ENCODE measurements around the gene IPPK.

GRCh38 chr9:92657296-92658094 is 12.4 kb downstream of the IPPK start:
- TF ChIP-seq, protein P1, sequence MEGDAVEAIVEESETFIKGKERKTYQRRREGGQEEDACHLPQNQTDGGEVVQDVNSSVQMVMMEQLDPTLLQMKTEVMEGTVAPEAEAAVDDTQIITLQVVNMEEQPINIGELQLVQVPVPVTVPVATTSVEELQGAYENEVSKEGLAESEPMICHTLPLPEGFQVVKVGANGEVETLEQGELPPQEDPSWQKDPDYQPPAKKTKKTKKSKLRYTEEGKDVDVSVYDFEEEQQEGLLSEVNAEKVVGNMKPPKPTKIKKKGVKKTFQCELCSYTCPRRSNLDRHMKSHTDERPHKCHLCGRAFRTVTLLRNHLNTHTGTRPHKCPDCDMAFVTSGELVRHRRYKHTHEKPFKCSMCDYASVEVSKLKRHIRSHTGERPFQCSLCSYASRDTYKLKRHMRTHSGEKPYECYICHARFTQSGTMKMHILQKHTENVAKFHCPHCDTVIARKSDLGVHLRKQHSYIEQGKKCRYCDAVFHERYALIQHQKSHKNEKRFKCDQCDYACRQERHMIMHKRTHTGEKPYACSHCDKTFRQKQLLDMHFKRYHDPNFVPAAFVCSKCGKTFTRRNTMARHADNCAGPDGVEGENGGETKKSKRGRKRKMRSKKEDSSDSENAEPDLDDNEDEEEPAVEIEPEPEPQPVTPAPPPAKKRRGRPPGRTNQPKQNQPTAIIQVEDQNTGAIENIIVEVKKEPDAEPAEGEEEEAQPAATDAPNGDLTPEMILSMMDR (IDR thresholded peaks at IDR 0.05), result no peak
- TF ChIP-seq, protein P2, sequence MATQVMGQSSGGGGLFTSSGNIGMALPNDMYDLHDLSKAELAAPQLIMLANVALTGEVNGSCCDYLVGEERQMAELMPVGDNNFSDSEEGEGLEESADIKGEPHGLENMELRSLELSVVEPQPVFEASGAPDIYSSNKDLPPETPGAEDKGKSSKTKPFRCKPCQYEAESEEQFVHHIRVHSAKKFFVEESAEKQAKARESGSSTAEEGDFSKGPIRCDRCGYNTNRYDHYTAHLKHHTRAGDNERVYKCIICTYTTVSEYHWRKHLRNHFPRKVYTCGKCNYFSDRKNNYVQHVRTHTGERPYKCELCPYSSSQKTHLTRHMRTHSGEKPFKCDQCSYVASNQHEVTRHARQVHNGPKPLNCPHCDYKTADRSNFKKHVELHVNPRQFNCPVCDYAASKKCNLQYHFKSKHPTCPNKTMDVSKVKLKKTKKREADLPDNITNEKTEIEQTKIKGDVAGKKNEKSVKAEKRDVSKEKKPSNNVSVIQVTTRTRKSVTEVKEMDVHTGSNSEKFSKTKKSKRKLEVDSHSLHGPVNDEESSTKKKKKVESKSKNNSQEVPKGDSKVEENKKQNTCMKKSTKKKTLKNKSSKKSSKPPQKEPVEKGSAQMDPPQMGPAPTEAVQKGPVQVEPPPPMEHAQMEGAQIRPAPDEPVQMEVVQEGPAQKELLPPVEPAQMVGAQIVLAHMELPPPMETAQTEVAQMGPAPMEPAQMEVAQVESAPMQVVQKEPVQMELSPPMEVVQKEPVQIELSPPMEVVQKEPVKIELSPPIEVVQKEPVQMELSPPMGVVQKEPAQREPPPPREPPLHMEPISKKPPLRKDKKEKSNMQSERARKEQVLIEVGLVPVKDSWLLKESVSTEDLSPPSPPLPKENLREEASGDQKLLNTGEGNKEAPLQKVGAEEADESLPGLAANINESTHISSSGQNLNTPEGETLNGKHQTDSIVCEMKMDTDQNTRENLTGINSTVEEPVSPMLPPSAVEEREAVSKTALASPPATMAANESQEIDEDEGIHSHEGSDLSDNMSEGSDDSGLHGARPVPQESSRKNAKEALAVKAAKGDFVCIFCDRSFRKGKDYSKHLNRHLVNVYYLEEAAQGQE (IDR thresholded peaks at IDR 0.05; ENCODE audit: insufficient read depth in 1 of 2, low read depth in 2 of 2, low read length in 1 of 2), result no peak
